Measurements from ENCODE around the gene DBN1.

DBN1 gene

DNA sequence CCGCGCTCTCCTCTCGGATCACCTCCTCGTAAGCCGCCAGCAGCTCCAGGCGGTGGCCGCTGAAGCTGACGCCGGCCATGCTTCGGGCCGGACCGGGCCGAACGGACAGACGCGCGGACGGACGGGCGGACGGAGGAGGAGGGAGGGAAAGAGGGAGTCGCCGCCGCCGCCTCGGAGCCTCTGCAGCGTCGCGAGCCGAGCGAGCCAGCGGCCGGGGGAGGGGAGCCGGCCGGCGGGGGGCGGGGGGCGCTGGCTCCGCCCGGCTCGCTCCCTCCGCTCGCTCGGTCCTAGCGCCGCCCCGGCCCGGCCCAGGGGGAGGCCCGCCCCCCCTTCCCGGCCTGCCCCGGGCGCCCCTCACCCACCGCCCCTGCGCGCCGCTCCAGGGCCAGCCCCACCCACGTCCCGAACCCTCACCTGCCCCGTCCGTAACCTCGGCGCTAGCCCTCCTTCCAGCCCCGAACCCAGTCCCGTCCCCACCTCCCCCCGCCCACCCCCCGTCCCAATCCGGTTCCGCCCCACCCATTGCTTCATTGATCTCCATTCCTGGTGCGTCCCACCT, at the start of gene DBN1:
Gene DBN1, minus strand, starts transcription at position 192 of the 559 bp plus-strand sequence. Its CDS starts 113 bp downstream, at position 79.
- FAIRE-seq, result no peak

DNA sequence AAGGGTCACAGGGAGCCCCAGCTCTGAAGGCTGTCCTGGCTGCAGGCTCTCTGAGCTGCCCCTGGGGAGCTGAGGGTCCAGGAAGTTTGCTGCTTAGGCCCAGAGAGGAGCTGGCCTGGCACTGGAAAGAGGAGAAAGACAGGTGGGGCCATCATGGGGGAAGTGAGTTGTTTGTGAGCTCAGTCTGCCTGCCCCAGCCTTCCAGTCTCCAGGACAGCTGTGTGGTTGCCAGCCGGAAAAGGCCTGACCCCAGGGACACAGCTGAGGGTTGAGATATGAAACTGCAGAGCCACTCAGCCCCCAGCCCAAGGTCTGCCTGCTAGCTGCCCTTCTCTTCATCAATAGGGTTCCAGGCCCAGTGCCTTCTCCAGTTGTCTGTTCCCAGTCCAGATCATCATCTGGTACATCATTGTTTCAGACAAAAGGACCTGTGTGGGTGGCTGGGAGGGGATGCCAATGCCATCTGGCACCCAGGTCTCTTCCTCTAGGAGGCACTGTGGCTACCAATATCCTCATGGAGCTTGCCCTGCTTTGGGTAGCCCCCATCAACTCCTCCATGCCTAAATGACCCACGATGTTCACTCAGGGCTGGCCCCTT, 47.6 kb upstream of the DBN1 start:
- no peak for FAIRE-seq

DNA sequence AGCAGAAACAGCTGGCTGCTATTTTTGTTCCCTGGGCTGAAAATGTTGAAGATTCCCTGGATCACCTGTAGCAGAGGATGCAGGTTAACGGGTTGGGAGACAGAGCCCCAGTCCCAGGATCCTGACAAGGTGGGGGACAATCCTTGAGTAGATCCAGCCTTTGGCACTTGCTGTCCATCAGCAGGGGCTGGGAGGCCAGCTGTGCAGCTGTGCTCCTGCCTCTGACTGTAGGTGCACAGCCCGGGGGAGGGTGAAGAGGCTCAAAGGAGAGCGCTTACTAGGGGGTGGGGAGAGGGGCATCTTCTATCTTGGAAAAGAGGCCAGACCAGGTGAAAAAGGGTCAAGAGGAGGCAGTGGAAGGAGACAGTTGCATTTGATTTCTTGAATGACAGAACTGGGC, 46.8 kb upstream of the DBN1 start:
- no peak for FAIRE-seq

DNA sequence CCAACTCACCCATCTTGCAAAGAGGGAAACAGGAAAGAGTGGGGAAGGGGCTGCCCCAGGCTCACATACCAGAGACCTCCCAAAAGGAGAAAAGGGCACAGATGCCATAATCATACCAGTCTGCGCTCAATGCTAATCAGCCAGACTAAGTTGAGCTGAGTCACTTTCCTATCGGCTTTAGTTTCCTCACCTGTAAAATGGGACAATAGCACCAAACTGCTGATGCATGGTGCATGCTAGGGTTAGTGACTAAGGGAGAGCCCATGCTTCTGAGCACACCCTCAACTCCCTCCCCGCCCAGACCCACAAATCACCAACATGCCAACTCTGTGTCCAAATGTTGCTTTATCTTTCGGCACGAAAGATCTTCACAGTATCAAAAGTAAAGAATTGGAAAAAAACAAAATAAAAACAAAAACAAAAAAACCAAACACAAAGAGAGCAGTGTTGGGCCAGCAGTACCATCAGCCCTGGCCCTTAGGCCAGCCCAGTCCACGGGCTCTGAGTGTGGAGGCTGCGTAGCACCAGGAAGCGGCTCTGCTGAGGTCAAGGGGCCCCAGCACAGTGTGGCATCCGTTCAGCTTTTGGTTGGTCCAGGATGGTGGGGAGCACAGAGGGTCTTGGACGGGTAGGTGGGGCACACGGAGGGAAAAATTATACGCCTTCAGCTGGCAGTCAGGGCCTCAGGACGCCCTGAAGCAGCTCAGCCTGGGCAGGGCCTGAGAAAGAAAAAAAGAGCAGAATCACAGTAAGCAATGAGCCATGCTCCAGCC, 46.2 kb upstream of the DBN1 start:
- no peak for FAIRE-seq

DNA sequence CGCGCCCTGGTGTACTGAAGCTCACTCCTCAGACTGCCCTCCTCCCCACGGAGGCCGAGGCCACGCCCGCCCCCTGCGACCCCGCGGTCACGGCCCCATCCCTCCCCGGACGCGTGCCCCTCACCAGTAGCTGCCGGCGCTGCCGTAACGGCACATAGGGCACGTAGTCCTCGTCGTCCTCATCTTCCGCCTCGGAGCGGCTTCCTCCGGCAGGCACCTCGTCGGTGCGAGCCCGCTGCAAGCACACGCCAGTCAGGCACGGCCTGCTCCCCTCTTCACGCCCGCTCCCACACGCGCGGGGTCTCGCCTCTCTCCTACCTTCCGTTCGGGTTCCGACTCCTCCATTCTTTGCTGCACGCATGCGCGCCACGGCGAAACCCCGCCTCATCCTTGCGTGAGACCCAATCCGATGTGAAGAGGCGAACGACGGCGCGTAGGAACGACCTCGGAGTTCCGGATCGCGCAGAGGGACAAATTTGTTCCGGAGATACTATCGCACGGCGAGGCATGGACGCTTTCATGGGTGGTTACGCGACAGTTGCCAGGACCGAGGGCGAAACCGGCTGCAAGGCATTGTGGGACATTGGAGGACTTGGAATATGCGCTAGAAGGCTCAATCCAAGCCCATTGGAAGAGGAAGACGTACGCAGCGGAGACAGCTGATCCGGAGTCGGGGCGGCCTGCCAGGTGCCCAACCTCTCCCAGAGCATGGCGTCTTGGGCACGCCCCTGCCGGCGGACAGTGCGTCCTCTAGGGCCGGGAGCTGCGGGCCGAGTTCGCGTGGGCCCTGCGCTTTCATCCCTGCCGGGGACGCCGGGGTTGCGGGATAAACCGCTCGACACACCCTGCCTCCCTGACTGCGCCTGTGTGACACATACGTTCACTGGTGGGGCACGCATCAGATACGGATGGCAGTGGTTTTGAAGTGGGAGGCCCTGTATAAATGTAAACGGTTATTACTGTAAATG, 43.5 kb upstream of the DBN1 start, which contains the start of gene DDX41:
Gene DDX41, minus strand, starts transcription at position 361 of the 968 bp plus-strand sequence. Its CDS starts 16 bp downstream, at position 345.
- FAIRE-seq, result peak; percentile 94

DNA sequence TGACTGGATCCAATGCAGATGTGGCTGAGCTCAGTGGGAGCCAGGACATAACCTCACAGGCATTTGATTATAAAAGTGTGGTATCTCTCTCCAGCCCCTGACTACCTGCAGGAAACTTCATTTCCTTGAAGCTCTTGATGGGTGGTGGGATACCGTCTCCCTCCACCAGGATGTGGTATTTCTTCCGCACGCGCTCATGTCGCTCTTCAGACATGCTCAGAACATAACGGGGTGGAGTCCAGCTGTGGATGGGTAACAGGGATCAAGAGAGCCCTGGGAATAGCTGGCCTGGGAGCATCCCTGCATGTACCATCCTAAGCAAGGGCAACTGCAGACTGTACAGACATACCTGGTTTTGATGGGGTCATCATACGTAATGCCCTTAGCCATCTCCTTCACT, 42.1 kb upstream of the DBN1 start:
- FAIRE-seq, result no peak

DNA sequence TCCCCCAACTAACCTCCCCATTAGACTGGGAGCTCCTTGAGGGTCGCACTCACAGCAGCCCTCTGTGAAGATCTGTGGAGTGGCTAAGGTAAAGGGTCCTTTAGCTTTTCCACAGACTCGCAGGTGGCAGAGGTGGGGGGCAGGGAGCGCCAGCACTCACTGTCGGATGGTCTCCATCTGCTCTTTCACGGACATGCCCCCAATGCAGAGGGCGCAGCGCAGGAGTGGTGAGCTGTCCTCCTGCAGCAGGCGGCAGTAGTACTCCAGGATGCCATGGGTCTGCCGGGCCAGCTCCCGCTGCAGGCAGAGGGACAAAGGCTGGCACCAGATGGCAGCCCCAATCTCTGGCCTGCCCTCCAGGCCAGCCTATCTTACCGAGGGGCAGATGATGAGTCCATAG, 41.1 kb upstream of the DBN1 start:
- FAIRE-seq, result no peak

DNA sequence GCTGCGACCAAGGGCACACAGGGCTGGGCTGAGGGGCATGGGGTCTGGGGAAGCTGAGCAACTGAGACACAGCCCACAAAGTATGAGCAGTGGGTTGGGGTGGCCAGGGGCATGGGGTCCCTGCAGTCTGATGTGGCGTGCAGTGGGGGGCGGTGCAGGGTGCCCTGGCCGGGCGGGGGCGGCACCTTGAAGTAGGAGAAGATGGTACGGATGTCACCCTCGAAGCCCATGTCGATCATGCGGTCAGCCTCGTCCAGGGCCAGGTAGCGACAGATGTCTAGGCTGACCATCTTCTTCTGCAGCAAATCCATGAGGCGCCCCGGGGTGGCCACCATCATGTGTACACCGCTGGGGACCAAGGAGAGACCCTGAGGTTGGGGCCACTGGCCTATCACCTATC, 40.1 kb upstream of the DBN1 start:
- FAIRE-seq, result no peak

DNA sequence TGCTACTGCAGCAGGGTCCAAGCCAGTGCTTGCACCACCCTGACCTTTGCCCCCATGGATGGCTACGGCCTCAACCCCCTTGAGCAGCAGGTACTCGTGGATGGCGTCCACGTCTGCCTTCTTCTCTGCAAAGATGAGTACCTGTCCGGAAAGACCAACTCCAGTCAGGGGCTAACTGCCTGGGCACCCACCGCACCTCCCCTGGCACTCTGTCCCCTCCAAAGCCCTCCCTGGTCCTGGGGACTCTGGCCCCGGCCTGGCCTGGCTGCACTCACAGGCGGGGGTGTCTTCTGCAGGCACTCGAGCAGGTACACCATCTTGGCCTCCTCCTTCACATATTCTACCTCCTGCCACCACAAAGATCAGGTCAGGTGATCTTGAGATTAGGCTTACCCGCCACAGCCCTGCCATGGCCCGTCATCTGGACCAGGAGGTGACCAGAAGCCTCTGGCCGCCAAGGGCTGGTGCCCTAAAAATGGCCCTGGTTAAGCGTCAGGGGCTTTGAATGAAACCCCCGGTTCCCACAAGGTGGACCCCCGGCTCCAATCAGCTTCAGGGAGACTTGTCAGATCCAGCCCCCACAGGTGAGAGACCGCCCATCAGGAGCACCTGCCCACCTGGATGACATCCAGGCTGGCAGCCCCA, 39.4 kb upstream of the DBN1 start:
- no peak for FAIRE-seq

DNA sequence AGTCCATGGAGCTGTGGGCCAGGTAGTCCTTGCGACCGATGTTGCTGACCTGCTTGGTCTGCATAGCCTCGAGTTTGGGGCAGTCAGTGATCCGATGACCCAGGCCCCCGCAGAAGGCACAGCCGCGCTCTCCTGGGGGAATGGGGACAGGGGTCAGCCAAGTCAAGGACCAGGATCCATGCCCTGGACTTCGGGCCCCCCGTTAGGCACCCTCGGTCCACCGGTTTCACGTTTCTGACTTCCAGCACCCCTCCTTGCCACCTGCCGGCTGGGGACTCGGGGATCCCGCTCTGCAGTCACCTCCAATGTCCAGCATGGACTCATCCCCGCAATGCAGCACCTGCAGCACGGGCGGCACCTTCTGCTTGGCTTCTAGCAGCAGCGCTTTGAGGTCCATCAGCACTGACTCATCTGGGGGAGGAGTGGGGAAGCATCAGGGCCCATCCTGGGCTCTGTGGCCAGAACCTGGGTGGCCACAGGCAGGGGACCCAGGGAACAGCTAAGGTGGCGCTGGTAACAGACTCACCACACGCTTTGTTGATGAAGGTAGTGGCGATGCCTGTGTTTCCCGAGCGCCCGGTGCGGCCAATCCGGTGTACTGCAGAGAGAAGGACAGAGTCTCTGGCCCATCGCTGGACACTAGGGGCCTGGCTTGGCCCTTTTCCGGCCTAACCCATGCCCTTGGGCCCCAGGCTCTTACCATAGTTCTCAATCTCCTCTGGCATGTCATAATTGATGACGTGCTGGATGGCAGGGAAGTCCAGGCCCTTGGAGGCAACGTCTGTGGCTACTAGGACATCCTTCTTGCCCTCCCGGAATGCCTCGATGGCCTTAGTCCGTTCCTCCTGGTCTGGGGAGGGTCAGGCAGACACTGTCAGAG, 38.6 kb upstream of the DBN1 start:
- no peak for FAIRE-seq

DNA sequence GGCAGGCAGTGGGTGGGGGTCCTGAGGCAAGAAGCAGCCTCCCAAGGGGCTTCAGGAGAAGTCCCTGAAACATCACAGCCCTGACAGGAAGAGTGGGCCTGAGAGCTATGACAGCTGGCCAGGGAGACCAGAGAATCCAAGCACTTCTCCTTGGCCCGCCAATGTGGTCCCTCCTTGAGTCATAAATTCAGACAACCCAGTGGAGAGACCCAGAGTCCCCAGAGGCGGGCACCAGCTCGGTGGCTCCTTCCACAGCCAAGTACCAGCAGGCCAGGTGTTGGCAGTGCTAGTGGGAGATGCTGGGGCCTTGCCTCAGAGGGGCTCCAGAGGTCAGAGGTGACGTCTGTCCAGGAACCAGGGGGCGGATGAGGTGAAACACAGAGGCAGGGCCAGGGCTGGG, 37.7 kb upstream of the DBN1 start:
- FAIRE-seq, result no peak

DNA sequence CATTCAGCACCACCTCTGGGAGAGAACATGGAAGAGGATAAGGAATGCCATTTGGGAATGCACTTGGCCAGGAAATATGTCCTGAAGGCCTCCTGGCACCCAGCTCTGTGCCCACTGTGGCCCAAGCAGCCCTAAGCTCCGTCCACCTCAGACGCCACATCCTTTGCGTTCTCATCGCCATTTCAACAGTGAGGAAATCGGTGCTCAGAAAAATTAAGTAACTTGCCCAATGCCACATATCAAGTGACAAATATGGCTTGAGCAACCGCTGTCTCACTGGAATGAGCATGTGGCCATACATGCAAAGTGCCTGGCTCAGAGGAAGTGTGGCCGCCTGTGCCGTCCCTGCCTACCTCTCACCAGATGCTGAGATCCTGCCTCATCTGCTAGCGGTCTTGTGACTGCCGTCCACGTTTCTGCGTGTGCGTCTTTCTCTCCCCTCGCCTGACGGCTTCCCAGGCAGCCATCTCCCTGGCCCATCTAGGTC, 37.2 kb upstream of the DBN1 start:
- FAIRE-seq, result no peak

DNA sequence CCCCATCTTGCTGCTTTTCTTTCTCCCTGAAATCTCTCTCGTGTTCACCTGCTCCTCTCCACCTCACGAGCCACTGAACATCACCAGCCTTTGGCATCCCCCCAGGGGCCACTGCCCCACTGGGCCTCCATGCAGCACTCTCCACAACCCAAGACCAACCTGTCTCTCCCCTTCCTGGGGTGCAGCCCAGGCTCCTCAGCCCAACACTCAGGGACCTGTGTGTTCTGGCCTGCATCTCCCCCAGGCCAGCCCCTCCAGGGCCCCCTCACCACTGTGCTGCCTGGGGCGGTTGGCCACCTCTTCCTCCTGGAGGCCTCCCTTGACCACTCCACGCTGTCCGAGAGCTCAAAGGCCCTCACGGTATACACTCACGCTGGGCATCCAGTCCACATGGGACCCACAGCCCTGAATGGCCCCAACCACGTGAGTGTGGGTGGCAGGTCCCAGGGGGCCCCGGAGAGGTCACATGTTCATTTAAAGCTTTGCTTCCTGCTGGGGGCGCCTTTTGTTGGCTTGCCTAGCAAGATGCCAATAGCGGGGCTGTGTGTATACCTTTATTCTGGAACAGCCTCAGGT, 36.6 kb upstream of the DBN1 start:
- FAIRE-seq, result no peak

DNA sequence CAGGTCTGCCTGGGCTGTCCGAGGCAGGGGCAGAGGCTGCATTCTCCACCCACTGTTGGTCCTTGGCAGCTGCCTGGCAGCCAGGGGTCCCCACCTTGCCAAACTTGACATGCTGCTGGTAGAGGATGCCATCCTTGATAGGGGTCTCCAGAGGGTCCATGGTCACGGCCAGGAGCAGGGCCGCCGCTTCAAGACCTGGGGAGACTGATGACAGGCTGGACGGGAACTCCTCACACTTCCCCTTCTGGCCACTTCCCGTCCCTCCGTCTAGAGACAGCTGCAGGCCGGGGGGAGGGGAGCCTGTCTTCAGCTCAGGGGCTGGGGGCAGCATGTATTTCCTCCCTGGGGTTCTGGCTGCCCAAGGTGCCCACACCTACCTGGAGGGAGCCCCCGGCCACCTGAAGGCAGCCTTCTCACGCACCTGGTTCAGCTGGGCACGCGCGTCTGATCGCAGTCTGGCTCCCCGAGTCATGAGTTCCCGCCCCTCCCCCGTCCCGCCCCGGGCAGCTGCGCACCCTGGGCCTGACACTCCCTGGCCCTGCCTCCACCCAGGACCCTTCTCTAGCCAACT, 36.0 kb upstream of the DBN1 start, which contains the start of gene DOK3:
Gene DOK3, minus strand, starts transcription at position 446 of the 571 bp plus-strand sequence. Its CDS starts 286 bp downstream, at position 160.
- FAIRE-seq, result no peak

DNA sequence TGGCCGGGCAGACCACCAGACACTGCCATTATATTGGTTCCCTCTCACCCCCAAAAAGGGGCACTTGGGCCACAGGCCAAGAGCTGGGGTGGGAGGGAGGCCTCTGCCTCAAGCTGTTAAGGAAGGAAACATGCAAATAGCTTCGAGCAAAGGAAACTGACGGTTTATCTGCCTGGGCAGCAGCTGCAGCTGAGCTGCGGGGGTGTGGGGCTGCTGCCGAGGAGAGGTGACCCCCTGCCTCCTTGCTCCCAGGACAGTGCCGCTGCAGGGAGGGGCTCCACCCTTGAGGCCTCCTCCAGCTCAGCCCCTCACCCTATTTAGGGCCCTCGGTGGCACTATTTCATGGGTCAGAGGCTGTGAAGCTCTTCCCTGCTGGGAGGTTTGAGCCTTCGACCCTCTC, 35.4 kb upstream of the DBN1 start:
- FAIRE-seq, result no peak

DNA sequence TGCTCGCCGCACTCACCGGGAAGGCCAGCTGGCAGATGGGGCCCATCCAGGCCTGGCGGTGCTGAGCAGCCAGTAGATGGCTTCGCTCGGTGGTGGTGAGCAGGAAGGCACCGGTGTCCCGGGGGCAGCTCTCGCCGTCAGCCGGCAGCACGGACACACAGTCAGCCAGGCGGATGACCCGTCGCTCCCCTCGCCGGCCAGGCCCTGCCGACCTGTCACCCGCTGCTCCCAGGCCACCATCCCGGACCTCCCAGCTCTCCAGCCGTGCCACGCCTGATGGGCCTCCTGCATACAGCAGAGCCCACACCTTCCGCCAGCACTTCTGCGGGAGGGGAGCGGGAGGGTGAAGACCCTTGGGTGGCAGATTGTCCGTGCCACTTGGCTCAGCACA, 34.8 kb upstream of the DBN1 start:
- FAIRE-seq, result no peak

DNA sequence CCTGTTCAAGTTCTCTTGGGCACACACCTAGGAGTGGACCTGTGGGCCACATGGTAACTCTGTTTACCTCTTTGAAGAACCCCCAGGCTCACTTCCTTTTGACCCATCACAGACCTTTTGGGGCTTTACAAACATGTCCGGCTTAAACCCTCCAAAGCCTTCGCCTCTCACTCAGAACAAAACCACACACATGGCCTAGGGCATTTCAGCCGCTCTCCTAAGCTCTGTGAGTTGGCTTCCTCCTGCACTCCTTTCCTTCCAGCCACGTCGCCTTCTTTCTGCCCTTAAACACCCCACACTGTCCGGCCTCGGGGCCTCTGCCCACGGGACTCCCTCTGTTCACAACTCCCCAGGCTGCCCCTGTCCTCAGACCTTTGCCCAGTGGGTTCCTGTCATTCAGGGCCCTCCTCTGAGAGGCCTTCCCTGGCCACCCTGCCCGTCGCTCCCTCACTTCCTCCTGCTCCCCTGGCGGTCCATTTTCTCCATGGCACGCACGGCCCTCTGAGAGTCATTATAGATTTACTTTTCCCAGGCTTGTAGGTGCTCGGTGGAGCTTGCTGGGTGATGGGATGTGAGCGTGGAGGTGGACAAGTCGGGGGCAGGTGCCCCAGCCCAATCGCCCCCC, 34.3 kb upstream of the DBN1 start:
- no peak for FAIRE-seq

DNA sequence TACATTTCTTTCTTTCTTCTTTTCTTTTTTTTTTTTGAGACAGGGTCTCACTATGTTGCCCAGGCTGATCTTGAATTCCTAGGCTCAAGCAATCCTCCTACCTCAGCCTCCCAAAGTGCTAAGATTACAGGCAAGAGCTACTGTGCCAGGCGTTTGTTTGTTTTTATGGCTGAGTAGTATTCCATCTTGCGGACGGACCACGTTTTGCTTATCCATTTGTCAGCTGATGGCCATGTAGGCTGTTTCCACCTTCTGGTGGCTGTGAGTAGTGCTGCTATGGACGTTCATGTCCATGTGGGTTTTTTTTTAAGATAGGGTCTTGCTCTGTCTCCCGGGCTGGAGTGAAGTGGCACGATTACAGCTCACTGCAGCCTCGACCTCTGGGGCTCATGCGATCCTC, 33.7 kb upstream of the DBN1 start:
- no peak for FAIRE-seq

DNA sequence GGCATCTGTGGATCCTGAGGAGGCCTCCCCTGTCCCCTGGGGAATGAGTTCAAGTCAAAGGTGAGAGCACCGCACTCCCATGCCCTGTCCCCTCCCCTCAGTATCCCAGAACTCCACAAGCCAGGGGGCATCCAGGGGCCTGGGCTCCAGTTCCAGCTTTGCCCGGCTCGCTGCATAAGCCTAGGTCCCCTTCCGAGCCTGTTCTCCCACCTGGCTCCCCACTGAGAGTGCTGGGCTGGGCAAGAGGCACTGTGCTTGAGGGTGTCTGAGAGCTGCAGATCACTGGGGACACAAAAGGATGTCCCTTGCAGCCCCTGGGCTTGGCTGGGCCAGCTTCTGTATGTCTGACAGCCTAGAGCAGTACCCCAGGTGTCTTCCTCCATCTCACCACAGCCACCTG, 31.6 kb upstream of the DBN1 start:
- no peak for FAIRE-seq
